PC-3 (cell line): ENCODE results near the gene DCUN1D4. TPM values are rescaled to one million over a fixed set of nuclear protein-coding genes. Genes with fewer than 3 reads are reported as not detected.

ENCODE experiments used
- ATAC-seq: fragments of 200-7000 bp; cut with Tn5 transposase; 2 replicates; pipeline ENCODE4 v1.9.1; 2020; ENCODE audit warnings: mild to moderate bottlenecking, moderate library complexity
- BruUV-seq: library from RNA; stranded (reverse); fragments of 400-500 nt; replicated peaks from 2 replicates; lab custom pipeline; 2021; lab: Mats Ljungman, UMichigan
- CTCF ChIA-PET: fragments of 300-600 bp; sonication (Branson Sonifier 250); formaldehyde crosslinking; loops from one replicate; lab custom pipeline; 2022; ENCODE audit warnings: antibody characterized with exemption; lab: Charles Lee
- POLR2A ChIA-PET: fragments of 300-600 bp; sonication (Branson Sonifier 250); formaldehyde crosslinking; loops from one replicate; lab custom pipeline; 2022; ENCODE audit warnings: antibody characterized with exemption; ENCODE audit not compliant: unreplicated experiment; lab: Charles Lee
- DNase-seq: peaks from one replicate; pipeline ENCODE4 v3.0.0-alpha.2; 2015
- H2AFZ ChIP-seq: fragments of 300-600 bp; sonication (generic); 2 replicates; pipeline ENCODE4 v1.6.0; 2016; ENCODE audit warnings: antibody characterized with exemption, low read length
- H3F3A ChIP-seq: fragments of 300-600 bp; sonication (generic); one replicate; pipeline ENCODE4 v1.6.0; 2017; ENCODE audit warnings: antibody characterized with exemption, low read length, control low read depth, mild to moderate bottlenecking; ENCODE audit not compliant: unreplicated experiment
- H3K27ac ChIP-seq: fragments of 300-600 bp; sonication (generic); 2 replicates; pipeline ENCODE4 v1.5.1; 2016; ENCODE audit warnings: mild to moderate bottlenecking, low read length
- H3K27me3 ChIP-seq: fragments of 300-600 bp; sonication (generic); 2 replicates; pipeline ENCODE4 v1.6.1; 2016; ENCODE audit warnings: low read length, mixed read lengths
- H3K36me3 ChIP-seq: fragments of 300-600 bp; sonication (generic); 2 replicates; pipeline ENCODE4 v1.6.1; 2016; ENCODE audit warnings: low read depth, mixed run types, low read length, mixed read lengths
- H3K4me1 ChIP-seq: fragments of 300-600 bp; sonication (generic); 2 replicates; pipeline ENCODE4 v1.5.1; 2016; ENCODE audit warnings: low read length; ENCODE audit not compliant: insufficient read depth
- H3K4me2 ChIP-seq: fragments of 300-600 bp; sonication (generic); 2 replicates; pipeline ENCODE4 v1.6.0; 2016; ENCODE audit warnings: low read length
- H3K4me3 ChIP-seq: fragments of 300-600 bp; sonication (generic); 2 replicates; pipeline ENCODE4 v1.5.1; 2016; ENCODE audit warnings: mild to moderate bottlenecking, low read length, mixed read lengths
- H3K79me2 ChIP-seq: fragments of 300-600 bp; sonication (generic); 2 replicates; pipeline ENCODE4 v1.6.1; 2017; ENCODE audit warnings: low read length, mixed read lengths
- H3K9ac ChIP-seq: fragments of 300-600 bp; sonication (generic); 2 replicates; pipeline ENCODE4 v1.6.0; 2016; ENCODE audit warnings: mild to moderate bottlenecking, low read length
- H3K9me2 ChIP-seq: fragments of 300-600 bp; sonication (generic); replicated peaks from 2 replicates; pipeline ENCODE4 v1.6.1; 2016; ENCODE audit warnings: mixed run types, low read length, mixed read lengths
- H3K9me3 ChIP-seq: fragments of 300-600 bp; sonication (generic); 2 replicates; pipeline ENCODE4 v1.6.1; 2016; ENCODE audit warnings: low read length, mixed read lengths
- H4K20me1 ChIP-seq: fragments of 300-600 bp; sonication (generic); 2 replicates; pipeline ENCODE4 v1.6.1; 2016; ENCODE audit warnings: low read length, mixed read lengths
- CTCF ChIP-seq: fragments of 300-600 bp; sonication (generic); conservative IDR thresholded peaks from 2 replicates; pipeline ENCODE4 v1.5.1; 2017; ENCODE audit warnings: antibody characterized with exemption, low read depth, mild to moderate bottlenecking, low read length
- EZH2 ChIP-seq: fragments of 300-600 bp; sonication (generic); IDR thresholded peaks from one replicate; pipeline ENCODE4 v1.6.1; 2017; ENCODE audit warnings: antibody characterized with exemption, mild to moderate bottlenecking, low read length; ENCODE audit not compliant: unreplicated experiment
- EZH2phosphoT487 ChIP-seq: fragments of 300-600 bp; sonication (generic); IDR thresholded peaks from 2 replicates; pipeline ENCODE4 v1.6.1; 2018; ENCODE audit warnings: mild to moderate bottlenecking, antibody characterized with exemption, low read length, borderline replicate concordance
- intact Hi-C: fragments of 100-400 bp; cut with micrococcal nuclease; formaldehyde crosslinking; loops from 2 replicates; pipeline ENCODE4 v1.9.0; 2023
- total RNA-seq: library from RNA; depleted of rRNA; stranded (reverse); fragments of >200 nt; gene quantifications from 2 replicates; pipeline ENCODE4 v1.2.3, GENCODE V29; 2014

Gene DCUN1D4
- total RNA-seq, 1 experiment from 2014 or later: 44.8 TPM

- H3K27ac ChIP-seq: no peak overlapping the region
- H3K4me2 ChIP-seq: peak overlapping the region; percentile 85
- CTCF ChIA-PET: no interaction called here
- POLR2A ChIA-PET: interaction anchor here (0.6 kb wide), 1 partner anchor 23 kb away, joined by 3 read pairs; no protein-coding TSS in a partner anchor
- no peak overlapping the region; the same call in 1 of the 2 replicates for H3K9ac ChIP-seq
- H3K4me1 ChIP-seq: peaks cover 18% of the 10 kb centered on the region
- H3K4me3 ChIP-seq: peak overlapping the region; percentile 68; the same call in 1 of the 2 replicates
- no peak for DNase-seq
- peaks cover 11% of the 10 kb centered on the region; the same call in 1 of the 2 replicates for H3K36me3 ChIP-seq
- no peaks in the 10 kb centered on the region for H3K27me3 ChIP-seq
- H3K9me3 ChIP-seq: no peaks in the 10 kb centered on the region
- H2AFZ ChIP-seq: no peak overlapping the region
- no peak for ATAC-seq
- H3K9me2 ChIP-seq: no peaks in the 10 kb centered on the region
- 0 out of 2 replicates have a peak, but pooled peaks cover 7% of the 10 kb centered on the region for H4K20me1 ChIP-seq
- peaks cover 70% of the 10 kb centered on the region for H3K79me2 ChIP-seq
- no TSS peak for BruUV-seq
- no peaks in the 10 kb centered on the region for H3F3A ChIP-seq
- intact Hi-C loops: no loop called here
- TF ChIP-seq EZH2 (no peak), CTCF (no peak), EZH2phosphoT487 (no peak)
Observed at GRCh38 chr4:51845711-51846110, 2.8 kb downstream of the DCUN1D4 start.

DNA sequence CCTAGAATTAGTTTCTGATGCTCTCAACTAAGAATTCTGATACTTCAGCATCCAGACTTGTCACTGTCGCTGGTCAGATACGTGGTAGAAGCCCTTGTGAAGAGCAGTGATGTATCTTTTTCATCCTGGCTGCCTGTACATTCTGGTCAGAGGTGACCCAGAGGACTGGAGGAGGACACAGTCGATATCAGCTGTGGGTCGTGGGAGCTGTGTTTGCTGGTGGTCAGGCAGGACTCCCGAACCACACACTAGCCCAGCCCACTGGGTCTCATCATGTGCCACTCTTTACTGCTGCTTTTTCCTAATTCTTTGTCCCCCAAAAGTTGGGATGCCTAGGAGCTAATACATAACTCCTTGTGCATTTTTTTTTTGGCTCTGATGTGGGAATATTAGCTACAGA lies 6.5 kb downstream of the DCUN1D4 start:
- POLR2A ChIA-PET: no interaction called here
- no peak for ATAC-seq
- H3K27ac ChIP-seq: no peak overlapping the region
- H3K4me1 ChIP-seq: peaks cover 16% of the 10 kb centered on the region
- H3F3A ChIP-seq: no peaks in the 10 kb centered on the region
- H3K9me2 ChIP-seq: no peaks in the 10 kb centered on the region
- CTCF ChIA-PET: no interaction called here
- H3K9ac ChIP-seq: no peak overlapping the region
- intact Hi-C loops: no loop called here
- no peak overlapping the region for H2AFZ ChIP-seq
- H4K20me1 ChIP-seq: 0 out of 2 replicates have a peak, but pooled peaks cover 7% of the 10 kb centered on the region
- BruUV-seq: no TSS peak
- H3K79me2 ChIP-seq: peaks cover 100% of the 10 kb centered on the region
- no peak for DNase-seq
- TF ChIP-seq EZH2phosphoT487 (no peak), CTCF (no peak), EZH2 (no peak)
- H3K4me3 ChIP-seq: no peak overlapping the region
- no peak overlapping the region for H3K4me2 ChIP-seq
- peaks cover 11% of the 10 kb centered on the region; the same call in 1 of the 2 replicates for H3K36me3 ChIP-seq
- H3K27me3 ChIP-seq: no peaks in the 10 kb centered on the region
- no peaks in the 10 kb centered on the region for H3K9me3 ChIP-seq

DNA sequence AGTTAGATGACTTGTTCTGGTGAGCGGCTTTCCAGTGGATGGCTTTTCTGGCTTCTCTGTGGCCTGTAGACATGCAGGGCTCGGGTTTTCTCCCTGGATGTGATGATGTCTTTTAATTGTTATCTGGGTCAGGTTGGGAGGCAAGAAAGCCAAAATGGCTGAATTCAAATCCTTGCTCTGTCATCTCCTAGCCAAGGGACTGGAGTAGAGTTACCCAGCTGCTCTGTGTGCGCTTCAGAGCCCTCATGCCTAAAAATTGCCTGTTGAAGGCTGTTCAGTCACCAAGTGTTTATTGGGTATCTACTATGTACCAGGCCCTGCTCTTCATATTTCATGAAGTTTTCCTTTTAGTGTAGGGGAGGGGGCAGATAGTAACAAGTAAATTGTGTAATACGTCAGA lies 7.3 kb downstream of the DCUN1D4 start:
- peaks cover 100% of the 10 kb centered on the region for H3K79me2 ChIP-seq
- no peaks in the 10 kb centered on the region for H3K9me3 ChIP-seq
- ATAC-seq: no peak
- intact Hi-C loops: no loop called here
- H3K9ac ChIP-seq: no peak overlapping the region
- H3K27ac ChIP-seq: no peak overlapping the region
- no peak overlapping the region for H3K4me2 ChIP-seq
- no peaks in the 10 kb centered on the region for H3K27me3 ChIP-seq
- no peak overlapping the region for H2AFZ ChIP-seq
- ChIA-PET CTCF (no interaction called here), POLR2A (no interaction called here)
- H4K20me1 ChIP-seq: 0 out of 2 replicates have a peak, but pooled peaks cover 7% of the 10 kb centered on the region
- no peak overlapping the region for H3K4me3 ChIP-seq
- peaks cover 10% of the 10 kb centered on the region for H3K4me1 ChIP-seq
- BruUV-seq: no TSS peak
- DNase-seq: no peak
- H3F3A ChIP-seq: no peaks in the 10 kb centered on the region
- peaks cover 11% of the 10 kb centered on the region for H3K36me3 ChIP-seq
- TF ChIP-seq CTCF (no peak), EZH2 (no peak), EZH2phosphoT487 (no peak)
- H3K9me2 ChIP-seq: no peaks in the 10 kb centered on the region
